ENCODE data around the gene CXXC5. TPM values are rescaled to one million over a fixed set of nuclear protein-coding genes. Genes with fewer than 3 reads are reported as not detected.

The CXXC5 gene
- polyA plus RNA-seq, 1 of the 3 experiments (the other 2 are of a cell fraction), result 47.4 TPM

GRCh38 chr5:139660923-139661814 is 13.0 kb downstream of the CXXC5 start (continued):
- no peak for TF ChIP-seq SIN3A (IDR thresholded peaks at IDR 0.05; ENCODE audit: borderline replicate concordance, low read depth, low read length)
- TF ChIP-seq CTCF (IDR thresholded peaks at IDR 0.05), result no peak
- peak; percentile 13; the same call in 1 of the 2 replicates for TF ChIP-seq SMC3 (IDR thresholded peaks at IDR 0.05; ENCODE audit: low read depth, low read length)
- TF ChIP-seq TEAD4 (IDR thresholded peaks at IDR 0.05; ENCODE audit: borderline replicate concordance, insufficient read depth), result peak; percentile 37; the same call in 1 of the 2 replicates
- 0 out of 2 replicates have a peak, but pooled peaks have one; percentile 33 for TF ChIP-seq RXRA (IDR thresholded peaks at IDR 0.05; ENCODE audit: borderline replicate concordance, low read depth)
- no peak for TF ChIP-seq GABPA (IDR thresholded peaks at IDR 0.05; ENCODE audit: low read depth)
- TF ChIP-seq MXI1 (IDR thresholded peaks at IDR 0.05; ENCODE audit: low read depth, low read length), result peak; percentile 64; the same call in 1 of the 2 replicates
- TF ChIP-seq, protein P1, sequence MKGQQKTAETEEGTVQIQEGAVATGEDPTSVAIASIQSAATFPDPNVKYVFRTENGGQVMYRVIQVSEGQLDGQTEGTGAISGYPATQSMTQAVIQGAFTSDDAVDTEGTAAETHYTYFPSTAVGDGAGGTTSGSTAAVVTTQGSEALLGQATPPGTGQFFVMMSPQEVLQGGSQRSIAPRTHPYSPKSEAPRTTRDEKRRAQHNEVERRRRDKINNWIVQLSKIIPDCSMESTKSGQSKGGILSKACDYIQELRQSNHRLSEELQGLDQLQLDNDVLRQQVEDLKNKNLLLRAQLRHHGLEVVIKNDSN (IDR thresholded peaks at IDR 0.05; ENCODE audit: borderline replicate concordance, low read depth), result no peak; the same call in 1 of the 2 replicates
- peak; percentile 4; the same call in 1 of the 2 replicates for TF ChIP-seq RCOR1 (IDR thresholded peaks at IDR 0.05; ENCODE audit: low read length)
- peak; percentile 73; the same call in 1 of the 2 replicates for TF ChIP-seq JUND (IDR thresholded peaks at IDR 0.05)

DNA sequence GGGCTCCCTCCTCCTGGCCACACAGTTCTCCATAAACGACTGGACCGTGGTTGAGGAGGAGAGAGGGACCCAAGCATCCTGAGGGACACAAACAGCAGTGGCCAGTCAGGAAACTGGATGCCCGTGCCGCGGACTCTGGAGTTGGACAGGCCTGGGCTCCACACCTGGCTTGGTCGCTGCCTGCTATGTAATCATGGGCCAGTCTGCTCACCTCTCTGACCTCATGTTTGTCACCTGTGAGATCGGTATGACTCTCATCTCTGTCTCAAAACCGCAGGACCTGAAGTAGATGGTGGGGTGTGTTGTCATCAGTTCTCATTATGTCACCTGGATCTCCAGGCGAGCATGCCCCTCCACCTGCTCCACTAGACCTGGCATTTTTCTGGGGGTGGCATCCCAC is 14.5 kb downstream of the CXXC5 start:
- H3K9ac ChIP-seq, result no peak overlapping the region
- peak overlapping the region; percentile 96 to 99; a peak in 3 of 4 replicates for H3K27ac ChIP-seq (ENCODE audit: low read depth in 2 of 2, low read length in 1 of 2)
- H3F3A ChIP-seq (replicated peaks; ENCODE audit: insufficient read depth), result peaks cover 45% of the 10 kb centered on the region
- ChIA-PET CTCF (interaction anchor here (2.0 to 20.6 kb wide), 4 partner anchors 11 to 105 kb away, joined by 6 to 204 read pairs (median 99); no protein-coding TSS in a partner anchor), POLR2A (no interaction called here)
- no peaks in the 10 kb centered on the region for H3K9me2 ChIP-seq
- H3K27me3 ChIP-seq (ENCODE audit: insufficient read depth), result no peaks in the 10 kb centered on the region
- peaks cover 0 to 5% of the 10 kb centered on the region in 2 experiments for H3K36me3 ChIP-seq (replicated peaks in 1 of 2; ENCODE audit: control insufficient read depth in 1 of 2, insufficient read depth in 2 of 2, low read length in 1 of 2)
- no peaks in the 10 kb centered on the region for H3K9me3 ChIP-seq
- H3K4me3 ChIP-seq (ENCODE audit: low read depth in 2 of 2, low read length in 1 of 2), result no peak overlapping the region
- TF ChIP-seq GATA2 (CRISPR knock-in tag; IDR thresholded peaks at IDR 0.05) (no peak), SIN3A (IDR thresholded peaks at IDR 0.05; ENCODE audit: borderline replicate concordance, low read depth, low read length) (no peak), ELF1 (IDR thresholded peaks at IDR 0.05) (no peak), EP300 (IDR thresholded peaks at IDR 0.05; ENCODE audit: borderline replicate concordance in 1 of 2, low read depth in 1 of 2, low read length in 1 of 2) (no peak)
- TF ChIP-seq, protein P2, sequence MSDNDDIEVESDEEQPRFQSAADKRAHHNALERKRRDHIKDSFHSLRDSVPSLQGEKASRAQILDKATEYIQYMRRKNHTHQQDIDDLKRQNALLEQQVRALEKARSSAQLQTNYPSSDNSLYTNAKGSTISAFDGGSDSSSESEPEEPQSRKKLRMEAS (IDR thresholded peaks at IDR 0.05; ENCODE audit: low read depth), result no peak
- H2AFZ ChIP-seq (ENCODE audit: low read depth), result no peak overlapping the region
- H3K4me1 ChIP-seq (ENCODE audit: control insufficient read depth in 1 of 2, insufficient read depth in 2 of 2, low read depth in 1 of 2, low read length in 1 of 2), result peaks cover 71 to 99% of the 10 kb centered on the region in 2 experiments
- 97% methylated on average over 7 of the region's 9 CpGs for WGBS (ENCODE audit: low lambda C conversion rate)
- H3K4me2 ChIP-seq, result 0 out of 2 replicates have a peak overlapping the region, but pooled peaks have one; percentile 9
- no peak for DNase-seq
- peaks cover 42% of the 10 kb centered on the region for H4K20me1 ChIP-seq (ENCODE audit: insufficient read depth)
- H3K79me2 ChIP-seq (ENCODE audit: insufficient read depth), result peaks cover 97% of the 10 kb centered on the region
